Tibial nerve (tissue), 3 donors: Measurements from ENCODE around the gene GSK3B.

Experiments used
- CTCF ChIP-seq, 5 experiments: fragments of 200-600 bp in 3 of 5; fragments of 450-650 bp in 2 of 5; sonication (generic) in 3 of 5; IDR thresholded peaks; one replicate each; pipeline ENCODE4 v1.5.1; 2016 to 2019; ENCODE audit warnings: antibody characterized with exemption in 5 of 5, mild to moderate bottlenecking in 3 of 5, moderate library complexity in 2 of 5
- POLR2A ChIP-seq, 2 donors: fragments of 450-650 bp; IDR thresholded peaks; one replicate each; pipeline ENCODE4 v1.6.1; 2017; ENCODE audit warnings: antibody characterized with exemption in 2 of 2, mild to moderate bottlenecking in 2 of 2, moderate library complexity in 2 of 2

- TF ChIP-seq POLR2A (IDR thresholded peaks at IDR 0.05), result no peak
- TF ChIP-seq CTCF (IDR thresholded peaks at IDR 0.05), result no peak
These were observed 6.5 kb upstream of the GSK3B start for GRCh38 chr3:120100711-120101110.
